GM12878 (cell line): ENCODE results near the gene RABL6. TPM values are rescaled to one million over a fixed set of nuclear protein-coding genes. Genes with fewer than 3 reads are reported as not detected.

Source experiments
- BCL11A ChIP-seq: IDR thresholded peaks from 2 replicates; pipeline ENCODE4 v1.6.1; 2011; ENCODE audit warnings: low read depth, low read length
- CBFB ChIP-seq: IDR thresholded peaks from 2 replicates; pipeline ENCODE4 v1.6.1; 2016; ENCODE audit warnings: antibody characterized with exemption, low read depth
- CBX5 ChIP-seq: sonication (generic); IDR thresholded peaks from 2 replicates; pipeline ENCODE4 v1.6.1; 2016; ENCODE audit warnings: low read depth, moderate library complexity, mild to moderate bottlenecking, inconsistent platforms
- FOS ChIP-seq: IDR thresholded peaks from 3 replicates; pipeline ENCODE4 v1.6.1; 2011; ENCODE audit warnings: borderline replicate concordance; ENCODE audit not compliant: insufficient read length; ENCODE audit errors: extremely low read depth
- FOXK2 ChIP-seq: fragments of 450-650 bp; IDR thresholded peaks from 2 replicates; pipeline ENCODE4 v1.6.1; 2017; ENCODE audit warnings: mild to moderate bottlenecking, moderate library complexity
- KDM1A ChIP-seq: fragments of 200-600 bp; sonication (generic); IDR thresholded peaks from 2 replicates; pipeline ENCODE4 v1.6.1; 2016; ENCODE audit warnings: borderline replicate concordance
- MEF2B ChIP-seq: fragments of 450-650 bp; IDR thresholded peaks from 2 replicates; pipeline ENCODE4 v1.6.1; 2018; ENCODE audit warnings: mild to moderate bottlenecking, moderate library complexity; ENCODE audit not compliant: partially characterized antibody, poor library complexity, severe bottlenecking
- NFIC ChIP-seq: IDR thresholded peaks from 2 replicates; pipeline ENCODE4 v1.6.1; 2012; ENCODE audit warnings: low read depth, mild to moderate bottlenecking, inconsistent platforms, low read length, moderate library complexity
- PML ChIP-seq: IDR thresholded peaks from 2 replicates; pipeline ENCODE4 v1.6.1; 2012; ENCODE audit warnings: low read length, inconsistent platforms
- RCOR1 ChIP-seq: conservative IDR thresholded peaks from 2 replicates; pipeline ENCODE4 v1.6.1; 2012; ENCODE audit warnings: low read depth, low read length, improper control_type of control experiment
- SREBF1 ChIP-seq: IDR thresholded peaks from 2 replicates; pipeline ENCODE4 v1.6.1; 2012; ENCODE audit warnings: mild to moderate bottlenecking, low read length
- ZBED1 ChIP-seq: IDR thresholded peaks from 2 replicates; pipeline ENCODE4 v1.6.1; 2016; ENCODE audit warnings: borderline replicate concordance
- ZZZ3 ChIP-seq: IDR thresholded peaks from 2 replicates; pipeline ENCODE4 v1.6.1; 2011; ENCODE audit warnings: low read depth; ENCODE audit not compliant: control insufficient read depth, insufficient read length
- polyA plus RNA-seq, 11 experiments: library from polyadenylated mRNA; depleted of rRNA in 4 of 11; unstranded in 6 of 11; stranded (reverse) in 5 of 11; fragments of >200 nt; fragmentation: Nextera tagmentation in 4 of 11; fragmentation: Illumina TruSeq in 1 of 11; extraction: Ambion mirVana in 4 of 11; extraction: Trizol in 1 of 11; gene quantifications; 1 replicate in 1 of 11; 2 replicates in 10 of 11; pipeline versions ENCODE4 v1.2.1 to v1.2.3, GENCODE V29; 2011 to 2016; ENCODE audit warnings: inconsistent platforms in 2 of 11, missing spikeins in 2 of 11, low read depth in 1 of 11
- total RNA-seq, 4 experiments: library from RNA; depleted of rRNA in 3 of 4; stranded (reverse); fragments of >200 nt in 3 of 4; fragmentation: Illumina TruSeq in 1 of 4; extraction: Trizol in 1 of 4; gene quantifications; 2 replicates each; pipeline versions ENCODE4 v1.2.1 to v1.2.3, GENCODE V29; 2013 to 2021
- TF ChIP-seq, protein P1 (sequence below): IDR thresholded peaks from 2 replicates; pipeline ENCODE4 v1.6.1; 2011; ENCODE audit warnings: mild to moderate bottlenecking, low read depth, low read length, moderate library complexity; ENCODE audit not compliant: insufficient replicate concordance
- TF ChIP-seq, protein P2 (sequence below): IDR thresholded peaks from 2 replicates; pipeline ENCODE4 v1.6.1; 2012; ENCODE audit warnings: mild to moderate bottlenecking, low read depth, low read length
- TF ChIP-seq, protein P3 (sequence below): fragments of 450-650 bp; formaldehyde crosslinking; IDR thresholded peaks from 2 replicates; pipeline ENCODE4 v1.4.0; 2020; ENCODE audit warnings: mild to moderate bottlenecking, moderate library complexity
- TF ChIP-seq, protein P4 (sequence below): fragments of 450-650 bp; formaldehyde crosslinking; IDR thresholded peaks from 2 replicates; pipeline ENCODE4 v1.4.0; 2022; ENCODE audit warnings: mild to moderate bottlenecking, moderate library complexity

The RABL6 gene
- total and polyA plus RNA-seq, 10 of the 15 experiments (the other 5 are each of a cell fraction or from before 2014, with no cell fraction given) = 1.4 to 134 (median 42.7) TPM

DNA sequence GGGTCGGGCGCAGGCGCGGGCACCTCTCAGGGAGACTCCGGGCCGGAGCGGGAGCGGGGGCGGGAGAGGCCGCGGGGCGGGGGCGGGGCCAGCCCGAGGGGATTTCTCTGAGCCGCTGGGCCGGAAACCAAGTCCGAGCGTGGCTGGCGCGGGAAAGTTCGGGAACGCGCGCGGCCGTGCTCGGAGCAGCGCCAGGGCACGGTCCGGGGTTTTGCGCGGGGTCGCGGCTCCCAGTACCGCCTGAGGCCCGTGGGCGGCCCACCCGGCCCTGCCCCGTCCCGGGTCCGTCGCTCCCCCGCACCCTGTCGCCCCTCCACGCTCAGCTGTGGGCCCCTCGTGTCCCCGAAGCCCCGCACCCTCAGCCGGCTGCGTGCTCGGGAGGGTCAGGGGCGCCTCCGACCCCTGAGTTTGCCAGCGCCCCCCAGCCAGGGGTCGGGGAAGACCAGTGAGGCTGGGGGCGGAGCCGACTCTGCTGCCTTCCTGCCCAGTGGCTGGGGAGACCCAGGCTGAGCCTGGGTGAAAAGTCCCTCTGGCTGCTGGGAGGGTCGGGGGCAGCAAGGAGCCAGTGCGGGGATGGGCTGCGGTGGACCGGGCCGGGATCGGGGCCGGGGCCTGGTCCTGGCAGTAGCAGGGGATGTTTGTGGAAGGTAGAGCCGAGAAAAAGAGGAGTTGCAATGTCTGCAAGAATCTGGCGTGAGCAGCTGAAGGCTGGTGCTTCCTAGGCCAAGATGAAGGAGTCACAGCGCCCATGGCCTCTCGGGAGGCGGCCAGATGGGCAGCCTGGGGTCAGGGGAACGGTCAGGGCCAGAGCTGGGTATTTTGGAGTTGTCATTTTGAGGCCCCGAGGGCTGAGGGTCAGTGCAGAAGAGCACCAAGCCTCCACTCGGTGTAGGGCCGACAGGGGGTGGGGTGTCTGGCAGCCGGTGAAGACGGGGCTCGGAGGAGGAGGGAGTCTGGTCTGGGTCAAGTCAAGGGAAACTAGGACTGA, 79.2 kb downstream of the RABL6 start (continued):
- no peak for TF ChIP-seq CBX5
- TF ChIP-seq BCL11A = no peak
- TF ChIP-seq, protein P1, sequence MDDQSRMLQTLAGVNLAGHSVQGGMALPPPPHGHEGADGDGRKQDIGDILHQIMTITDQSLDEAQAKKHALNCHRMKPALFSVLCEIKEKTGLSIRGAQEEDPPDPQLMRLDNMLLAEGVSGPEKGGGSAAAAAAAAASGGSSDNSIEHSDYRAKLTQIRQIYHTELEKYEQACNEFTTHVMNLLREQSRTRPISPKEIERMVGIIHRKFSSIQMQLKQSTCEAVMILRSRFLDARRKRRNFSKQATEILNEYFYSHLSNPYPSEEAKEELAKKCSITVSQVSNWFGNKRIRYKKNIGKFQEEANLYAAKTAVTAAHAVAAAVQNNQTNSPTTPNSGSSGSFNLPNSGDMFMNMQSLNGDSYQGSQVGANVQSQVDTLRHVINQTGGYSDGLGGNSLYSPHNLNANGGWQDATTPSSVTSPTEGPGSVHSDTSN = no peak
- TF ChIP-seq MEF2B = no peak
- no peak for TF ChIP-seq SREBF1
- TF ChIP-seq, protein P2, sequence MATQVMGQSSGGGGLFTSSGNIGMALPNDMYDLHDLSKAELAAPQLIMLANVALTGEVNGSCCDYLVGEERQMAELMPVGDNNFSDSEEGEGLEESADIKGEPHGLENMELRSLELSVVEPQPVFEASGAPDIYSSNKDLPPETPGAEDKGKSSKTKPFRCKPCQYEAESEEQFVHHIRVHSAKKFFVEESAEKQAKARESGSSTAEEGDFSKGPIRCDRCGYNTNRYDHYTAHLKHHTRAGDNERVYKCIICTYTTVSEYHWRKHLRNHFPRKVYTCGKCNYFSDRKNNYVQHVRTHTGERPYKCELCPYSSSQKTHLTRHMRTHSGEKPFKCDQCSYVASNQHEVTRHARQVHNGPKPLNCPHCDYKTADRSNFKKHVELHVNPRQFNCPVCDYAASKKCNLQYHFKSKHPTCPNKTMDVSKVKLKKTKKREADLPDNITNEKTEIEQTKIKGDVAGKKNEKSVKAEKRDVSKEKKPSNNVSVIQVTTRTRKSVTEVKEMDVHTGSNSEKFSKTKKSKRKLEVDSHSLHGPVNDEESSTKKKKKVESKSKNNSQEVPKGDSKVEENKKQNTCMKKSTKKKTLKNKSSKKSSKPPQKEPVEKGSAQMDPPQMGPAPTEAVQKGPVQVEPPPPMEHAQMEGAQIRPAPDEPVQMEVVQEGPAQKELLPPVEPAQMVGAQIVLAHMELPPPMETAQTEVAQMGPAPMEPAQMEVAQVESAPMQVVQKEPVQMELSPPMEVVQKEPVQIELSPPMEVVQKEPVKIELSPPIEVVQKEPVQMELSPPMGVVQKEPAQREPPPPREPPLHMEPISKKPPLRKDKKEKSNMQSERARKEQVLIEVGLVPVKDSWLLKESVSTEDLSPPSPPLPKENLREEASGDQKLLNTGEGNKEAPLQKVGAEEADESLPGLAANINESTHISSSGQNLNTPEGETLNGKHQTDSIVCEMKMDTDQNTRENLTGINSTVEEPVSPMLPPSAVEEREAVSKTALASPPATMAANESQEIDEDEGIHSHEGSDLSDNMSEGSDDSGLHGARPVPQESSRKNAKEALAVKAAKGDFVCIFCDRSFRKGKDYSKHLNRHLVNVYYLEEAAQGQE = no peak
- no peak for TF ChIP-seq ZZZ3
- TF ChIP-seq FOS = no peak
- TF ChIP-seq, protein P3, sequence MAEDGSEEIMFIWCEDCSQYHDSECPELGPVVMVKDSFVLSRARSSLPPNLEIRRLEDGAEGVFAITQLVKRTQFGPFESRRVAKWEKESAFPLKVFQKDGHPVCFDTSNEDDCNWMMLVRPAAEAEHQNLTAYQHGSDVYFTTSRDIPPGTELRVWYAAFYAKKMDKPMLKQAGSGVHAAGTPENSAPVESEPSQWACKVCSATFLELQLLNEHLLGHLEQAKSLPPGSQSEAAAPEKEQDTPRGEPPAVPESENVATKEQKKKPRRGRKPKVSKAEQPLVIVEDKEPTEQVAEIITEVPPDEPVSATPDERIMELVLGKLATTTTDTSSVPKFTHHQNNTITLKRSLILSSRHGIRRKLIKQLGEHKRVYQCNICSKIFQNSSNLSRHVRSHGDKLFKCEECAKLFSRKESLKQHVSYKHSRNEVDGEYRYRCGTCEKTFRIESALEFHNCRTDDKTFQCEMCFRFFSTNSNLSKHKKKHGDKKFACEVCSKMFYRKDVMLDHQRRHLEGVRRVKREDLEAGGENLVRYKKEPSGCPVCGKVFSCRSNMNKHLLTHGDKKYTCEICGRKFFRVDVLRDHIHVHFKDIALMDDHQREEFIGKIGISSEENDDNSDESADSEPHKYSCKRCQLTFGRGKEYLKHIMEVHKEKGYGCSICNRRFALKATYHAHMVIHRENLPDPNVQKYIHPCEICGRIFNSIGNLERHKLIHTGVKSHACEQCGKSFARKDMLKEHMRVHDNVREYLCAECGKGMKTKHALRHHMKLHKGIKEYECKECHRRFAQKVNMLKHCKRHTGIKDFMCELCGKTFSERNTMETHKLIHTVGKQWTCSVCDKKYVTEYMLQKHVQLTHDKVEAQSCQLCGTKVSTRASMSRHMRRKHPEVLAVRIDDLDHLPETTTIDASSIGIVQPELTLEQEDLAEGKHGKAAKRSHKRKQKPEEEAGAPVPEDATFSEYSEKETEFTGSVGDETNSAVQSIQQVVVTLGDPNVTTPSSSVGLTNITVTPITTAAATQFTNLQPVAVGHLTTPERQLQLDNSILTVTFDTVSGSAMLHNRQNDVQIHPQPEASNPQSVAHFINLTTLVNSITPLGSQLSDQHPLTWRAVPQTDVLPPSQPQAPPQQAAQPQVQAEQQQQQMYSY (CRISPR knock-in tag) = no peak
- no peak for TF ChIP-seq PML
- no peak for TF ChIP-seq FOXK2
- TF ChIP-seq CBFB = no peak
- TF ChIP-seq RCOR1 = no peak
- TF ChIP-seq ZBED1 = no peak
- TF ChIP-seq KDM1A = no peak
- TF ChIP-seq, protein P4, sequence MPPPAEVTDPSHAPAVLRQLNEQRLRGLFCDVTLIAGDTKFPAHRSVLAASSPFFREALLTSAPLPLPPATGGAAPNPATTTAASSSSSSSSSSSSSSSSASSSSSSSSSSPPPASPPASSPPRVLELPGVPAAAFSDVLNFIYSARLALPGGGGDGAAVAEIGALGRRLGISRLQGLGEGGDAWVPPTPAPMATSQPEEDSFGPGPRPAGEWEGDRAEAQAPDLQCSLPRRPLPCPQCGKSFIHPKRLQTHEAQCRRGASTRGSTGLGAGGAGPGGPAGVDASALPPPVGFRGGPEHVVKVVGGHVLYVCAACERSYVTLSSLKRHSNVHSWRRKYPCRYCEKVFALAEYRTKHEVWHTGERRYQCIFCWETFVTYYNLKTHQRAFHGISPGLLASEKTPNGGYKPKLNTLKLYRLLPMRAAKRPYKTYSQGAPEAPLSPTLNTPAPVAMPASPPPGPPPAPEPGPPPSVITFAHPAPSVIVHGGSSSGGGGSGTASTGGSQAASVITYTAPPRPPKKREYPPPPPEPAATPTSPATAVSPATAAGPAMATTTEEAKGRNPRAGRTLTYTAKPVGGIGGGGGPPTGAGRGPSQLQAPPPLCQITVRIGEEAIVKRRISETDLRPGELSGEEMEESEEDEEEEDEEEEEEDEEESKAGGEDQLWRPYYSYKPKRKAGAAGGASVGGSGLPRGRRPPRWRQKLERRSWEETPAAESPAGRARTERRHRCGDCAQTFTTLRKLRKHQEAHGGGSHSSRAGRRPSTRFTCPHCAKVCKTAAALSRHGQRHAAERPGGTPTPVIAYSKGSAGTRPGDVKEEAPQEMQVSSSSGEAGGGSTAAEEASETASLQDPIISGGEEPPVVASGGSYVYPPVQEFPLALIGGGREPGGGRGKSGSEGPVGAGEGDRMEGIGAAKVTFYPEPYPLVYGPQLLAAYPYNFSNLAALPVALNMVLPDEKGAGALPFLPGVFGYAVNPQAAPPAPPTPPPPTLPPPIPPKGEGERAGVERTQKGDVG (CRISPR knock-in tag) = no peak
- TF ChIP-seq NFIC = no peak
